Neural cell (in vitro differentiated cells): Measurements from ENCODE around the gene FNDC8.
"Not testable (repeated sequence)": the region's sequence is repeated elsewhere in the genome, so short reads cannot be mapped to it uniquely, and the experiment has no call there.

Source experiments
- CTCF ChIP-seq: fragments of 450-650 bp; IDR thresholded peaks from 2 replicates; pipeline ENCODE4 v1.5.1; 2014; ENCODE audit warnings: antibody characterized with exemption, mild to moderate bottlenecking, moderate library complexity; ENCODE audit not compliant: poor library complexity, severe bottlenecking
- EZH2 ChIP-seq: fragments of 200-600, 300-800 bp; shearing (Covaris generic), sonication (generic); IDR thresholded peaks from 2 replicates; pipeline ENCODE4 v1.6.1; 2014; ENCODE audit warnings: antibody characterized with exemption, low read length, borderline replicate concordance, mild to moderate bottlenecking; ENCODE audit not compliant: insufficient read depth, poor library complexity, severe bottlenecking
- MXI1 ChIP-seq: fragments of 450-650 bp; conservative IDR thresholded peaks from 2 replicates; pipeline ENCODE4 v1.6.1; 2014; ENCODE audit warnings: antibody characterized with exemption, mild to moderate bottlenecking; ENCODE audit not compliant: poor library complexity, severe bottlenecking
- RAD21 ChIP-seq: fragments of 450-650 bp; conservative IDR thresholded peaks from 2 replicates; pipeline ENCODE4 v1.6.1; 2014; ENCODE audit warnings: antibody characterized with exemption, mild to moderate bottlenecking, moderate library complexity
- REST ChIP-seq: IDR thresholded peaks from 2 replicates; pipeline ENCODE4 v1.6.1; 2012; ENCODE audit warnings: borderline replicate concordance
- SMC3 ChIP-seq: fragments of 450-650 bp; conservative IDR thresholded peaks from 2 replicates; pipeline ENCODE4 v1.6.1; 2014; ENCODE audit warnings: antibody characterized with exemption, mild to moderate bottlenecking, moderate library complexity; ENCODE audit not compliant: poor library complexity
- TAF1 ChIP-seq: IDR thresholded peaks from 2 replicates; pipeline ENCODE4 v1.6.1; 2012; ENCODE audit warnings: low read depth

GRCh38 chr17:35172321-35172720 is 50.9 kb downstream of the FNDC8 start:
- TF ChIP-seq RAD21, CTCF, TAF1, REST, MXI1, EZH2, SMC3: not testable (repeated sequence)
